SU-DHL-6 (cell line): ENCODE measurements around the gene PBRM1.

ENCODE experiments used
- H2AFZ ChIP-seq: fragments of 200-600 bp; sonication (generic); 2 replicates; pipeline ENCODE4 v1.6.1; 2014; ENCODE audit warnings: low read depth, mild to moderate bottlenecking, moderate library complexity, mixed read lengths, antibody characterized with exemption, low read length; ENCODE audit not compliant: severe bottlenecking
- H3F3A ChIP-seq: fragments of 200-600 bp; shearing (Covaris generic); 2 replicates; pipeline ENCODE4 v1.6.0; 2016; ENCODE audit warnings: antibody characterized with exemption, mild to moderate bottlenecking; ENCODE audit not compliant: insufficient read depth
- H3K27ac ChIP-seq: fragments of 200-600 bp; sonication (generic); 2 replicates; pipeline ENCODE4 v1.5.1; 2016; ENCODE audit warnings: low read depth, mild to moderate bottlenecking, low read length, moderate library complexity, mixed read lengths
- H3K27me3 ChIP-seq: fragments of 200-600 bp; sonication (generic), shearing (Covaris generic); 2 replicates; pipeline ENCODE4 v1.6.0; 2014; ENCODE audit warnings: mild to moderate bottlenecking, low read length
- H3K36me3 ChIP-seq: fragments of 200-600 bp; sonication (generic); 2 replicates; pipeline ENCODE4 v1.6.1; 2014; ENCODE audit warnings: mild to moderate bottlenecking, low read length, mixed read lengths
- H3K4me2 ChIP-seq: fragments of 300-600, 200-600 bp; shearing (Covaris generic), sonication (generic); 2 replicates; pipeline ENCODE4 v1.6.0; 2014; ENCODE audit warnings: low read length, low read depth, mild to moderate bottlenecking; ENCODE audit not compliant: poor library complexity, severe bottlenecking
- H3K4me3 ChIP-seq: fragments of 200-600 bp; sonication (generic); 2 replicates; pipeline ENCODE4 v1.5.1; 2014; ENCODE audit warnings: antibody characterized with exemption, low read length, mild to moderate bottlenecking, mixed read lengths; ENCODE audit not compliant: insufficient read depth, poor library complexity, severe bottlenecking
- H3K79me2 ChIP-seq: fragments of 200-600 bp; sonication (generic); 2 replicates; pipeline ENCODE4 v1.6.1; 2014; ENCODE audit warnings: mild to moderate bottlenecking, low read length, moderate library complexity; ENCODE audit not compliant: insufficient read depth
- H3K9ac ChIP-seq: fragments of 200-600 bp; sonication (generic); 2 replicates; pipeline ENCODE4 v1.7.0; 2014; ENCODE audit warnings: mild to moderate bottlenecking, low read length
- H3K9me2 ChIP-seq: fragments of 200-600 bp; sonication (generic); replicated peaks from 2 replicates; pipeline ENCODE4 v1.6.1; 2014; ENCODE audit warnings: low read length; ENCODE audit not compliant: insufficient read depth
- H3K9me3 ChIP-seq: fragments of 200-600 bp; sonication (generic); 2 replicates; pipeline ENCODE4 v1.6.1; 2014; ENCODE audit warnings: low read length, mixed read lengths; ENCODE audit not compliant: insufficient read depth
- H4K20me1 ChIP-seq: fragments of 200-600 bp; sonication (generic); 2 replicates; pipeline ENCODE4 v1.6.1; 2014; ENCODE audit warnings: low read depth, mild to moderate bottlenecking, antibody characterized with exemption, low read length, moderate library complexity, mixed read lengths
- CTCF ChIP-seq: fragments of 200-600 bp; sonication (generic); IDR thresholded peaks from one replicate; pipeline ENCODE4 v1.5.1; 2017; ENCODE audit warnings: antibody characterized with exemption, mild to moderate bottlenecking, low read length, moderate library complexity; ENCODE audit not compliant: insufficient read depth, poor library complexity, severe bottlenecking
- EZH2phosphoT487 ChIP-seq: fragments of 200-600 bp; sonication (generic), shearing (Covaris generic); conservative IDR thresholded peaks from 2 replicates; pipeline ENCODE4 v1.6.1; 2018; ENCODE audit warnings: mild to moderate bottlenecking, antibody characterized with exemption, low read length, moderate library complexity, mixed read lengths

Gene PBRM1

GRCh38 chr3:52516509-52517195, 169.1 kb downstream of the PBRM1 start:
- Histone ChIP-seq H3K79me2 (no peaks in the 10 kb centered on the region), H2AFZ (no peak overlapping the region), H3F3A (no peaks in the 10 kb centered on the region), H3K9me2 (no peaks in the 10 kb centered on the region), H3K36me3 (no peaks in the 10 kb centered on the region), H3K27me3 (no peaks in the 10 kb centered on the region), H4K20me1 (no peaks in the 10 kb centered on the region), H3K9ac (no peak overlapping the region), H3K9me3 (no peaks in the 10 kb centered on the region), H3K27ac (no peak overlapping the region), H3K4me3 (no peak overlapping the region), H3K4me2 (no peak overlapping the region)
- no peak for TF ChIP-seq CTCF
- no peak for TF ChIP-seq EZH2phosphoT487

DNA sequence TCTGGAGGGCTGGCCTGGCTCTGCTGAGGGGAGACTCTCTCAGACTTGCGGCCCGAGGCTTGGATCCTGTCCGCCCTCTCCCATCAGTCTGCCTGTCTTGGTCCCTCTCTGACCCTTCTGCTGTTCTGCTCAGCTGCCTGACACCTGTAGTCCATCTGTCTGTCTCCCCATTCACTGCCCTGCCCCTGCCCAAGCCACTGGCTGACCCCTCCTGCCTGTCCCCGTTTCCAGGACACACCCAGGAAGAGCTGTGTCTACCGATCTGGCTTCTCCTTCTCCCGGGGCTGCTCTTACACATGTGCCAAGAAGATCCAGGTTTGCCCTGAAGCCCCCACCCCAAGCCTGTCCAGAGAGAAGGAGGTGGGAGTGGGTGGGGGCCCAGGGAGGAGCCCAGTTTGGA, 170.5 kb downstream of the PBRM1 start:
- H3F3A ChIP-seq, result no peaks in the 10 kb centered on the region
- H4K20me1 ChIP-seq, result no peaks in the 10 kb centered on the region
- no peaks in the 10 kb centered on the region for H3K79me2 ChIP-seq
- no peak for TF ChIP-seq CTCF
- no peak overlapping the region for H2AFZ ChIP-seq
- H3K27ac ChIP-seq, result no peak overlapping the region
- no peaks in the 10 kb centered on the region for H3K9me2 ChIP-seq
- H3K4me3 ChIP-seq, result no peak overlapping the region
- no peak overlapping the region for H3K9ac ChIP-seq
- no peaks in the 10 kb centered on the region for H3K36me3 ChIP-seq
- no peak overlapping the region for H3K4me2 ChIP-seq
- H3K27me3 ChIP-seq, result no peaks in the 10 kb centered on the region
- H3K9me3 ChIP-seq, result no peaks in the 10 kb centered on the region

DNA sequence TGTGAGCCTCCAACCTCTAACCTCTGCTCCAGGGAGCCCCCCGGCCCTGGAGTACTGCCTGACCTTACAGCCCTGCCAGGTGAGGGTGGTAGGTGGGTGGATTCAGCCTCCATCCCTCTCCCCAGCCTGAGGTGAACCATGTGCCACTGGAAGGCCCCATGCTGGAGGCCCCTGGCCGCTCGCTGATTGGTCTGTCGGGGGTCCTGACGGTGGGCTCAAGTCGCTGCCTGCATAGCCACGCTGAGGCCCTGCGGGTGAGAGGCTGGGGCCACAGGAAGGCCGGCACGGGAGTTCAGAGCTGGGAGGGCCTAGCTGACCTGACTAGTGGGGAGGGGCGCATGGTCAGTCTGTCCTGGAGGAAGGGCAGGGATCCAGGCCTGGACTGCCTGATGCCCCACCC, 171.1 kb downstream of the PBRM1 start:
- Histone ChIP-seq H3K27me3 (no peaks in the 10 kb centered on the region), H3K79me2 (no peaks in the 10 kb centered on the region), H2AFZ (no peak overlapping the region), H4K20me1 (no peaks in the 10 kb centered on the region), H3K27ac (no peak overlapping the region), H3K9ac (no peak overlapping the region), H3K36me3 (no peaks in the 10 kb centered on the region), H3K9me3 (no peaks in the 10 kb centered on the region), H3F3A (no peaks in the 10 kb centered on the region), H3K4me3 (no peak overlapping the region), H3K4me2 (no peak overlapping the region), H3K9me2 (no peaks in the 10 kb centered on the region)
- no peak for TF ChIP-seq CTCF
- no peak for TF ChIP-seq EZH2phosphoT487
